Posterior cingulate gyrus (tissue), 11 donors: ENCODE measurements around the gene LRFN5.
"Not testable (repeated sequence)": the region's sequence is repeated elsewhere in the genome, so short reads cannot be mapped to it uniquely, and the experiment has no call there.

Experiments
- DNase-seq, 10 donors: peaks; one replicate each; pipeline versions ENCODE4 v3.0.0 to v3.0.0-alpha.2; 2020 to 2021; ENCODE audit warnings: mixed read lengths in 3 of 10
- intact Hi-C: fragments of 100-400 bp; cut with DNase I; formaldehyde crosslinking; loops from one replicate; pipeline ENCODE4 v1.15.1; 2023

LRFN5 gene

GRCh38 chr14:41634286-41634685, 27.6 kb downstream of the LRFN5 start:
- no peak for DNase-seq
- intact Hi-C loops, result no loop called here

DNA sequence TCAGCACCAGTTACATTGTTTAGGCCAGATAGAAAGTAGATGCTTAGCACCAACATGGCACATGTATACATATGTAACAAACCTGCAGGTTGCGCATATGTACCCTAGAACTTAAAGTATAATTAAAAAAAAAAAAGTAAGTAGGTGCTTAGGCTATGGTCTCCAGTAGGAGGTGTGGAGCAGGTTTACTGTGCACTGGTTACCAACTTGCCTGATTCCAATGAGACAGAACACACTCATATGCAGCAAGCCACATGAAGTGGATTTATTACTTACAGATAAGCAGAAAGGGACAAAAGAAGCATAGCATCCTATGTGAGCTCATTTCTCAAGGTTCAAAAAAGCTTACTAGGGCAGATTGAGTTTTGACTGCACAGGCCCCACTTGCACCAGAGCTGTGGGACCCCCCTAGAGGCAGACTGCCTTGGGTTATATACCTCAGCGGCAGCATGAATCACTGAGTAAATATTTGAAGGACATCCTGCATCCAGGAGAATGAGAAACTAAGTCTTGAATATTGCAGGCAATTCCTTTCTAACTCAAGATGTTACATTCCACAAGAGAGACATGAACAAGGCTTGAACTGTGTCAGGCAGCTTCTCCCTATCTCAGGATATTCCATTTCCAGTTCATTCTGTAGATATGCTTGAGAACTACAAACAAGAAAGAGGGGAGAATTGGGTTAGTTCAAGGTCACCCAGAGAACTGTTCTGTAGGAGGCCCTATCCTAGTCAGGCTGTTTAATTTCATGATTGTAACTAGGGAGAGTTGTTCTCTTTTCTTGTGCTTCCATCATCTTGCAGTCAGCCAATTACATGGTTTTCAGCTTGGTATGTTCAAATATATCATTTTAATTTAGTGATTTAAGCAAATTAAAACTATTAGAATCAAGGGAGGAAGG, 30.1 kb downstream of the LRFN5 start:
- no peak for DNase-seq
- intact Hi-C loops, result no loop called here

DNA sequence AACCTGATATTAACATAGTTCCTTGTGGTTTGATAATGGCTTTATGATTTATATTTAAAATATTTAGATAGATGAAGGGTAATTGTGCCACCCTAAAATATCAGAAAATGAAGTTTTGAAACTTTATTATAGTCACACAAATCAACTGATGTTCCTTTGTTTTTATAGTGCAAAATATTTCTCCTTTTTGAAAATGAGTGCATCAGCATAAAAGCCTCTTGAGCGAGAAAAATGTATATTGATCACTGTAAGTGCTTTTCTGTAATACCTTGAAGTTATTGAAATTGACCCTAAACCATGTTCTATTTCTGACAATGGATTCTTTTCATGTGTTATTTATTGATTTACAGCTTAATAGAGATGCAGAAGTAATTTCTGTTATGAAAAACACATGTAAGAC, 35.0 kb downstream of the LRFN5 start:
- DNase-seq, result no peak
- intact Hi-C loops, result no loop called here

DNA sequence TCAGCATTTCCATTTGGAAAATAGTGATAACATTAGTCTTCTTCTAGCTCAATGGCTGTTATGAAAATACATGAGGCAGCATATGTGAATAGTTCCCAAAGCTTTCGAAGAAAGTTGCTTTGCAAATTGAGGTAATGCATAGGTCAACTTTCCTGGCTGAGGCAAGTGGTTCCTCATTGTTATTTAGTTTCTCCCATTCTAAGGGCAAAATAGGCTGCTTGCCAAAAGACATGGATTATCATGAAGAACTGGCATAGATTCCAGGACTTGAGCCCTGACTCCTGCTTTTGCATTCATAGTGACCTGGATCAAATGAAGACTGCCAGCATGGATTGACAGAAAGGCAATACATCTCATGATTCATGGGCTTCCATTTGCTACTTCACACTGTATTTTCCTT, 35.7 kb downstream of the LRFN5 start:
- DNase-seq, result no peak

GRCh38 chr14:41642789-41643188, 36.1 kb downstream of the LRFN5 start:
- intact Hi-C loops, result no loop called here

More for the DNA sequence above, 35.7 kb downstream of the LRFN5 start:
- intact Hi-C loops, result no loop called here

DNA sequence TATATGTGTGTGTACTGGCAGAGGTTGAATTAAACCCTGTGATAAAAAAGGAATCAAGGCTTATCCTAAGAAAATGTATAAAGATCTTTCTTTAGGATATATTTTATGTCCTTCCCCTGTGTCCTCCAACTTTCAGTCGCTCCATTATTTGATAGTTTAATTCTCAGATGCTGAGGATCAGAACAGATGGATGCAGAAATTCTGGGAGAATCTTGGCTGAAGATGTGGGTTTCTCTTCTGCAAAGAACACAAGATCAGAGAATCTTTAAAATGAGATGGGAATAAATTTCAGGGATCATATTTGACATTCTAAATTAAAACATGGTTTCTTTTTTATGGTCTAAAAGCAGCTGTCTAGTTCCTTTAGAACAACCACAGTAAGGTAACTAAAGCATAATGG, 37.9 kb downstream of the LRFN5 start:
- no peak for DNase-seq
- intact Hi-C loops, result no loop called here

More at GRCh38 chr14:41642789-41643188, 36.1 kb downstream of the LRFN5 start:
- no peak for DNase-seq

- intact Hi-C loops, result no loop called here
- no peak for DNase-seq
Observed at GRCh38 chr14:41650802-41651201, 44.1 kb downstream of the LRFN5 start.

DNA sequence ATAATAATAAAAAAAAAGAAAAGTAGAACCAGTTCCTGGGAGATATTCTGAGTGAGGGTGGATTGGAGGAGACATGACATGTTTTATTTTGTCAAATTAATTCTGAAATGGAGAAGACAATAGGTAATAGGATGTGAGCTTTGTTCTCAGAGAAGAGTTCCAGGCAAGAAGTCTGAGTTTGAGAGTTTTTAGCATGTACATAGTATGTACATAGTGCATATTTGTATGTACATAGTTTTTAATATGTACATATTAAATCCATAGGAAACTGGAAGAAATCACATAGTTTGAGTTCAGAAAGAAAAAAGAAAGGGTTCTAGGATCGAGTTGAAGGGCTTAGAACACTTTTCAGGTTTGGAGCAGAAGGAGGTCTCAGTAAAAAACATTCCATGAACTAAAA, 47.5 kb downstream of the LRFN5 start:
- no peak for DNase-seq
- intact Hi-C loops, result no loop called here

- intact Hi-C loops, result no loop called here
- no peak for DNase-seq
Observed at GRCh38 chr14:41662780-41663472, 56.2 kb downstream of the LRFN5 start.

DNA sequence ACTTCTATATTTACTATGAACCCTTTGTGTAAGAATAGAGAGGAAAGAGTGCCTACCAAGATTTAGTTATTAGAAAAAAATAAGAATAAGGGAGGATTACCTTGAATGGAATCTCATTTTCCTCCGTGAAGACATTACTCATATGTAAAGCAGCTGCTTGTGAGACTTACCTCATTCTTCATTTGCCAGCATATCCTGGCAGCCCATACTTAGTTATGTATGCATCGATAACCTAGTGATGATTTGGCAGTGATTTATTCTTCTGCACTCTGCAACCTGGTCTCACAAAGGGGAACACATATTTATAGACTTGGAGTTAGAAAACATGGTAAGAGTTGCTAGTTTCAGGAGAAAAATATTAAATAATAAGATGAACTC, 56.8 kb downstream of the LRFN5 start:
- DNase-seq, result no peak
- intact Hi-C loops, result no loop called here

DNA sequence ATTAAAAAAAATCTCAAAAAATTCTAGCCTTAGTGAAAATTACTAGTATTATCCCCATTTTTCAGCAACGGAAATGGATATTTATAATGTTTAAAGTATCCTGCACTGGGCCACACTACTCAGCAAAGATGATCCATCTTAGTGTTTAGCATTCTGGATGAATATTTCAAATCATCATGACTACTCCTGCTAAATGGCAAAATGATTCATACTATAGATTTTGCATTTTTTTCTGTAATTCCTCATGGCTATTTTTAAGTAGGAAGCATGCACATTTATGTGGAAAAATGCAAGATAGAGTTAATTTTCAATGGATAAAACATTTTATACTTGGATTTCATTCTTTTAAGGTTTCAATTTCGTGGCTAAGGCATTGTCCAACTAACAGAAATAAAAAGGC, 59.6 kb downstream of the LRFN5 start:
- no peak for DNase-seq
- intact Hi-C loops, result no loop called here

GRCh38 chr14:41668356-41668755, 61.7 kb downstream of the LRFN5 start:
- no peak for DNase-seq
- intact Hi-C loops, result no loop called here

DNA sequence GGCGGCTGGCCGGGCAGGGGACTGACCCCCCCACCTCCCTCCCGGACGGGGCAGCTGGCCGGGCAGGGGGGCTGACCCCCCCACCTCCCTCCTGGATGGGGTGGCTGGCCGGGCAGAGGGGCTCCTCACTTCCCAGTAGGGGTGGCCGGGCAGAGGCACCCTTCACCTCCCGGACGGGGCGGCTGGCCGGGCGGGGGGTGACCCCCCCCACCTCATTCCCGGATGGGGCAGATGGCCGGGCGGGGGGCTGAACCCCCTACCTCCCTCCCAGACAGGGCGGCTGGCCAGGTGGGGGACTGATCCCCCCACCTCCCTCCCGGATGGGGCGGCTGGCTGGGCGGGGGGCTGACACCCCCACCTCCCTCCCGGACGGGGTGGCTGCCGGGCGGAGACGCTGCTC, 66.9 kb downstream of the LRFN5 start:
- intact Hi-C loops, result not testable (repeated sequence)
- peak in 3 of 10 donors; percentile 52 to 70 (median 61) for DNase-seq

- DNase-seq, result peak in 3 of 10 donors; percentile 57 to 76 (median 67)
- intact Hi-C loops, result not testable (repeated sequence)
Observed at GRCh38 chr14:41674511-41674971, 67.9 kb downstream of the LRFN5 start.

- intact Hi-C loops, result no loop called here
- DNase-seq, result no peak
Observed at GRCh38 chr14:41699486-41699885, 92.8 kb downstream of the LRFN5 start.

- intact Hi-C loops, result no loop called here
- no peak for DNase-seq
Observed at GRCh38 chr14:41718477-41719166, 111.9 kb downstream of the LRFN5 start.

DNA sequence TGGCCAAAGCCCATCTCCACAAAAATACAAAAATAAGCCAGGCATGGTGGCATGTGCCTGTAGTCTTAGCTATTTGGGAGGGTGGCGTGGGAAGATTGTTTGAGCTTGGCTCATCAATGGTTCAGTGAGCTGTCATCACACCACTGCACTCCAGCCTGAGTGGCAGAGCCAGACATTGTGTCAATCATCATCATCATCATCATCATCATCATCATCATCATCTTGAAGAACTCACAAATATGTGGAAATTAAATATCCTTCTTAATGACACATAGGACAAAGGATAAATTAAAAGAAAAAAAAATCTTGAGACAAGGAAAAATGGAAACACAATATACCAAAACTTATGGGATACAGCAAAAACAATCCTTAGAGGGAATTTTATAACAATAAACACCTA, 132.5 kb downstream of the LRFN5 start:
- no peak for DNase-seq
- intact Hi-C loops, result no loop called here

GRCh38 chr14:41743140-41743539, 136.5 kb downstream of the LRFN5 start:
- intact Hi-C loops, result no loop called here
- no peak for DNase-seq

- intact Hi-C loops, result no loop called here
Observed at GRCh38 chr14:41749429-41749828, 142.8 kb downstream of the LRFN5 start.

GRCh38 chr14:41750575-41750974, 143.9 kb downstream of the LRFN5 start:
- intact Hi-C loops, DNase-seq: not testable (repeated sequence)

More at GRCh38 chr14:41749429-41749828, 142.8 kb downstream of the LRFN5 start:
- DNase-seq, result no peak

- intact Hi-C loops, result no loop called here
Observed at GRCh38 chr14:41758011-41758665, 151.5 kb downstream of the LRFN5 start.

More at GRCh38 chr14:41758011-41758665, 151.5 kb downstream of the LRFN5 start:
- no peak for DNase-seq
